DMS79 (cell line): ENCODE results near the gene PGLYRP3.

Source experiments
- DNase-seq: peaks from one replicate; lab custom pipeline; 2025; lab: John Stamatoyannopoulos, UW

PGLYRP3 gene

DNA sequence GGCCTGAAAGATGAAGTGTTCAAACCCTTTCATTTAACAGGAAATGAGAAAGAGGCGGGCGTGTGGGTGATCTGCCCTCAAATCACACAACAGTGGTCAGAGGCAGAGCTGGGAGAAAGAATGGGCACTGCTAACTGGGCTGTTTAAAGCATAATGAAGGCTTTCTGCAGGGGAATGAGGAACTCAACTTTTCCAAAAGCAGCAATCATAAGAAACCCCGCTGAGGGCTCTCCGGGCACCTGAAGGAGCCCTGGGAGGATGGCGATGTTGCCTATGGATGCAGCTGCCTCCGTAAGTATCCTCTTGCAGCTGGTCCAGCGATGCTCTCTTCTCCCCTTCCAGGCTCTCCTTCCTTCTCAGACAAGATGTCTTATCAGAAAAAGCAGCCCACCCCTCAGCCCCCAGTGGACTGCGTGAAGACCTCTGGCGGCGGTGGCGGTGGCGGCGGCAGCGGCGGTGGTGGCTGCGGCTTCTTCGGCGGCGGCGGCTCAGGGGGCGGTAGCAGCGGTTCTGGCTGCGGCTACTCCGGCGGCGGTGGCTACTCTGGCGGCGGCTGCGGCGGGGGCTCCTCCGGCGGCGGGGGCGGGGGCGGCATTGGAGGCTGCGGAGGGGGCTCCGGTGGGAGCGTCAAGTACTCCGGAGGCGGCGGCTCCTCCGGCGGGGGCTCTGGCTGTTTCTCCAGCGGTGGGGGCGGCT is 52.0 kb downstream of the PGLYRP3 start:
- DNase-seq: no peak

DNA sequence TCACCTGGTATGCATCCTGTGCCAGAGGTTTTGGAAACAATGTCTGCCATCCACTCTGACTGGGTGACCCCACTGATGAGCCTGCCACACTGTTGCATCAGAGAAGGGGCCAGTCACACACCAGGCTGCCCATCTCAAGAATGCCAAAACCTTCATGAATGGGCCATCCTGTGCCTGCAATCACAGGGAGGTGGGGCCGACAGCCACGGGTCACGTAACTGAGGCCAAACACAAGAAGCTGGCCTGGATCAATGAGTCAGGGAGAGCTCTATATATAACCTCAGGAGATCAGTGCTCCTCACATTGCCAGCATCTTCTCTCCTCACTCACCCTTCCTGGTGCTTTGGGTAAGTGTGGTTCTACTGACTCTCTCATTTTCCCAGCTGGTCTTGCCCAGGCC is 53.4 kb downstream of the PGLYRP3 start, which contains the start of gene LORICRIN:
TSS of gene LORICRIN (plus strand) at position 301 of the 400 bp plus-strand sequence. CDS start 1,263 bp downstream, outside the sequence.
- no peak for DNase-seq

DNA sequence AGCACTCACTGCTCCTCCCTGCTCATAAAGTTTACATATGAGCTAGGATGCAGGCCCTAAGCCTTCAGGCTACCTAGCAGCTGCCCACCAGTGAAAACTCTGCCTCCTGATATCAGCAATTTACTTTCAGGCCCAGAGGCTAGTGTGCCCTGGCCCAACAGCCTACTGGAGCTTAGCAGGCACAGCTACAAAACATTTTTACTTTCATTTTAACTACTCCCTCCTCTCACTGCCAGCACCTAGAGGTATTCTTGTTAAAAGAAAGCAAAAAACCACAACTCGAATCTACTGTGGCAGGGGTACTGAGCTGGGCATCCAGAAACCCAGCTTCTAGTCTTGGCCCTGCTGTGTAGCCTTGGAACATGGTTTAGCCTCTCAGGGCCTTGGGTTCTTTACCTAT is 59.1 kb downstream of the PGLYRP3 start:
- DNase-seq: no peak

- DNase-seq: no peak
Measured at GRCh38 chr1:153253076-153253475, 59.7 kb downstream of the PGLYRP3 start.

- no peak for DNase-seq
Measured at GRCh38 chr1:153251988-153252387, 60.8 kb downstream of the PGLYRP3 start.

DNA sequence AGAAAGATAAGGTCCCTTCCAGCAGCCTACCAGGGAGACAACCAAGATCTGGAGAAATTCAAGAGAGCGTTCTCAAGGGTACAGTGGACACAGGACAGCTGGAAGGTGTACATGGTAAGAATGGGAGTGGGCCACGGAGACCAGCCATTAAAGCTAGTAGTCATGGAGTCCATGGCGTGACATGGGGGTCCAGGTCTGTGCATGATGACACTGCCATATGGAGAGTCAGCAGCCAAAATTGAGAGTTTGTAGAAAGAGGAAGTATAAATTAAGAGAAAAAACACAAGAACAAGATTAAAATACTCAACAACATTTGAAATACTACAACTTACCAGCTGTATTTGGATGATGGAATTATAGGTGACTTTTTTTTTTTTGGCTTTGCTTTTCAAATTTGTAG is 61.2 kb downstream of the PGLYRP3 start:
- no peak for DNase-seq

DNA sequence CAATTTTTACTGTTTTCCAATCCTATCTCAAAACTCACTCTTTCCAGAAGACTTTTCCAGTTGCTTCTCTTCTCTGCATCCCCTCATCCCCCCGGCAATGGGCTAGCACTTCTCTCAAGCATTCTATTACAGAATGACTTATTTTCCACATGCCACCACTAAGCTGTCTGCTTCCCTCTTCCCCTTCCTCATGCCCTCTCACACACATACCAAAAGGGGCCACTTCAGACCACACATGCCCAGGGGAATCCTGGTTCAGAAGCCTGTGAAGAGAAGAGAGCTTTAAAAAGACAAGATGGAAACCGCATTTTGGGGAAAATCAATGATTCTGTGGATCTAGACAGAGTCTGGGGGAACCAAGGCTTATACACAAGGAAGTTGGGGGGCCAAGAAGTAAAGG is 61.7 kb downstream of the PGLYRP3 start:
- no peak for DNase-seq

DNA sequence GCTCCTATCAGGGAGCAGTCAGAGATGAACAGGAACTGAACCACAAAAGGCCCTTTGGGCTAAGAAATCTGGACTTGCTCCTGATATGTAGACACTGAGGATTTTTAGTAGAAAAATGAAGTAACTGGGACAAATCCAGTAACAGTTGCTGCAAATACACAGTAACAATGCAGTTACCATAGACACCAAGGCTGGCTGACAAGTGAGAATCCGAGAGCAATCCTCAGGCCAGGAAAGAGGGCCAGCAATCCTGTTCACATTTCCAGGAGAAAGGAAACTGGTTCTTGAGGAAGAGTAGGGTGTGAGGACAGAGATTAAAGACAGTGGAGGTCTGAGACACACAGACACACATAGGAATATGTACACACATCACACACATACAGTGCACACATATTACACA is 62.6 kb downstream of the PGLYRP3 start:
- DNase-seq: no peak

- DNase-seq: no peak
Measured at GRCh38 chr1:153248176-153248879, 64.4 kb downstream of the PGLYRP3 start.
